Measurements from ENCODE around the gene CRACR2B. TPM values are rescaled to one million over a fixed set of nuclear protein-coding genes. Genes with fewer than 3 reads are reported as not detected.
A peak's percentile ranks its signal among the peaks of the same experiment; 100 is the strongest.

The CRACR2B gene
- total and polyA plus RNA-seq, 2 of the 13 experiments (the other 11 are each of a cell fraction or from before 2014, with no cell fraction given) = 14.9 to 21.0 TPM

DNA sequence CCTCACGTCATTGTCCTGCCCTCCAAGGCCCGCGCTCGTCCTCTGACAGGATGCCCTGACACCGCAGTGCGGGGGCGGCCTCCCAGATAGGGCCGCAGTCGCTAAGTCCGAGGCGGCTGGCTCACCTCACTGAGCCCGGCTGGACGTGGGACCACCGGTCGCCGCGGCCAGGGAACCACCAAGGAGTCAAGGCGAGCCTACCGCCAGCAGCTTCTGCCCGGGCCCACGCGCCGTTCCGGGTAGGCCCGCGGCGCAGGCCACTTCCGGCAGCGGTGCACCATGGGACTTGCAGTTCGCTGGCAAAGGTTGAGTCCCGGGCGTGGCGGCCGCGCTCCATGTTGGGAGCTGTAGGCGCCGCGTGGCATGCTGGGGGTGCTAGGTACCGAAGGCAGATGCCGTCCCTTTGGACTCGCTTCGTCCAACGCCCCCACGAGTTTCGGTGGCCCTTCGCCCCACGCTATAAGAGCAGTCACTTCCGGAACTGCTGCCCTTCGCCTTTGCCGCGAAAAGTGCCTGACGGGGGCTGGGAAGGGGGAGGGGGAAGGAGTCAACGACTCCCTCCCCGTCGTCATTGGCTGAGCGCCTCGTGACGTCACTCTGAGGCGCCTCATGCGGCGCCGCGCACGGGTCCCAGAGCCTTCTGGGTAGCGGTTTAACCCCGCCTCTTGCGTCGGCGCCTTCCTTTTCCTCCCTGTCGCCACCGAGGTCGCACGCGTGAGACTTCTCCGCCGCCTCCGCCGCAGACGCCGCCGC lies 18.3 kb upstream of the CRACR2B start, which contains the start of gene RPLP2 (continued):
- no peak for TF ChIP-seq ZBED4 (CRISPR knock-in tag; IDR thresholded peaks at IDR 0.05; ENCODE audit: borderline replicate concordance)
- TF ChIP-seq NR2C2 (CRISPR knock-in tag; IDR thresholded peaks at IDR 0.05; ENCODE audit: borderline replicate concordance) = peak; percentile 97
- peak; percentile 34 for TF ChIP-seq TEAD3 (CRISPR knock-in tag; optimal IDR thresholded peaks at IDR 0.05; ENCODE audit: borderline replicate concordance)
- peak; percentile 57; the same call in 1 of the 2 replicates for TF ChIP-seq CERS6 (CRISPR knock-in tag; IDR thresholded peaks at IDR 0.05)
- TF ChIP-seq SNAI1 (CRISPR knock-in tag; IDR thresholded peaks at IDR 0.05; ENCODE audit: borderline replicate concordance) = peak; percentile 18; the same call in 1 of the 2 replicates
- no peak for TF ChIP-seq MLXIP (CRISPR knock-in tag; IDR thresholded peaks at IDR 0.05; ENCODE audit: borderline replicate concordance)
- peak; percentile 93 for TF ChIP-seq ZNF143 (CRISPR knock-in tag; IDR thresholded peaks at IDR 0.05)
- TF ChIP-seq KLF11 (CRISPR knock-in tag; IDR thresholded peaks at IDR 0.05) = no peak
- TF ChIP-seq ESRRA (CRISPR knock-in tag; IDR thresholded peaks at IDR 0.05; ENCODE audit: low read depth) = peak; percentile 57; the same call in 1 of the 2 replicates
- no peak; the same call in 1 of the 2 replicates for TF ChIP-seq WIZ (CRISPR knock-in tag; IDR thresholded peaks at IDR 0.05)
- TF ChIP-seq ZMYM4 (CRISPR knock-in tag; IDR thresholded peaks at IDR 0.05) = no peak; the same call in 1 of the 2 replicates
- peak; percentile 94 for TF ChIP-seq ZNF343 (CRISPR knock-in tag; IDR thresholded peaks at IDR 0.05)
- peak; percentile 95 for TF ChIP-seq POLR2G (IDR thresholded peaks at IDR 0.05; ENCODE audit: low read depth, low read length)
- TF ChIP-seq ZNF652 (CRISPR knock-in tag; IDR thresholded peaks at IDR 0.05; ENCODE audit: borderline replicate concordance, low read depth) = no peak
- TF ChIP-seq, protein P1, sequence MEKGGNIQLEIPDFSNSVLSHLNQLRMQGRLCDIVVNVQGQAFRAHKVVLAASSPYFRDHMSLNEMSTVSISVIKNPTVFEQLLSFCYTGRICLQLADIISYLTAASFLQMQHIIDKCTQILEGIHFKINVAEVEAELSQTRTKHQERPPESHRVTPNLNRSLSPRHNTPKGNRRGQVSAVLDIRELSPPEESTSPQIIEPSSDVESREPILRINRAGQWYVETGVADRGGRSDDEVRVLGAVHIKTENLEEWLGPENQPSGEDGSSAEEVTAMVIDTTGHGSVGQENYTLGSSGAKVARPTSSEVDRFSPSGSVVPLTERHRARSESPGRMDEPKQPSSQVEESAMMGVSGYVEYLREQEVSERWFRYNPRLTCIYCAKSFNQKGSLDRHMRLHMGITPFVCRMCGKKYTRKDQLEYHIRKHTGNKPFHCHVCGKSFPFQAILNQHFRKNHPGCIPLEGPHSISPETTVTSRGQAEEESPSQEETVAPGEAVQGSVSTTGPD (CRISPR knock-in tag; IDR thresholded peaks at IDR 0.05) = no peak
- peak; percentile 80 for TF ChIP-seq ZNF709 (CRISPR knock-in tag; IDR thresholded peaks at IDR 0.05)
- peak; percentile 23 for TF ChIP-seq ZNF547 (CRISPR knock-in tag; IDR thresholded peaks at IDR 0.05)
- peak; percentile 93 for TF ChIP-seq HOXA3 (CRISPR knock-in tag; IDR thresholded peaks at IDR 0.05)
- TF ChIP-seq ZNF296 (CRISPR knock-in tag; conservative IDR thresholded peaks at IDR 0.05) = peak; percentile 98; the same call in 1 of the 2 replicates

Data from HepG2 (cell line).